Sigmoid colon (tissue), 4 donors: ENCODE measurements around the gene LST1.

Experiments used
- EP300 ChIP-seq, 4 donors: sonication (generic); formaldehyde crosslinking; IDR thresholded peaks; one replicate each; pipeline ENCODE4 v1.6.1; 2017; ENCODE audit warnings: antibody characterized with exemption in 4 of 4
- POLR2A ChIP-seq, 2 donors: fragments of 450-650 bp; IDR thresholded peaks; one replicate each; pipeline ENCODE4 v1.6.1; 2016; ENCODE audit warnings: antibody characterized with exemption in 2 of 2, mild to moderate bottlenecking in 2 of 2, moderate library complexity in 2 of 2
- TF ChIP-seq, protein P1 (sequence below), 4 experiments: fragments of 450-650 bp in 3 of 4; fragments of 200-600 bp in 1 of 4; IDR thresholded peaks; one replicate each; pipeline ENCODE4 v1.5.1; 2016 to 2019; ENCODE audit warnings: antibody characterized with exemption in 4 of 4, mild to moderate bottlenecking in 3 of 4, moderate library complexity in 2 of 4

DNA sequence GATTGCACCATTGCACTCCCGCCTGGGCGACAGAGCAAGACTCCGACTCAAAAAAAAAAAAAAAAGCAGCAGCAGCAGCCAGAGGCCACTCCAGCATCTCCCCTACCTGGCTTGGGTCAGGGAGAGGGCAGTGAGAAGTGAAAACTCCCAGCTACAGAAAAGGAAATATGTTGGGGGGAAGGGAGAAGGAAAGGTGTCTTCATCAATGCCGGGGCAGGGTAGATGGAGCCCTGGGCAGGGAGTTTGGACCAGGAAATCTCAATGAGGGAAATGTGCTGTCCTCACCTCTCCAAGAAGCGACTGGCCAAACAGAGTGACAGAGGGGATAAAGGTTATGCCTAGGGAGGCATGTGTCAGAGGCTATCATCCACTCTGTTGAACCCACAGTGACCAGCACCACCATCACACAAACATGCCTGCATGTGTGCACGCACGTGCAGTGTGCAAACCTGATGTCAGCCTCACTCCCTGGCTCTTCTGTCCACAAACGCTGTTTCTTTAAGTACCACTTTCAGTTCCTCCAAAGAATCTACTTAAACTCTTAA lies 28.1 kb downstream of the LST1 start:
- TF ChIP-seq, protein P1, sequence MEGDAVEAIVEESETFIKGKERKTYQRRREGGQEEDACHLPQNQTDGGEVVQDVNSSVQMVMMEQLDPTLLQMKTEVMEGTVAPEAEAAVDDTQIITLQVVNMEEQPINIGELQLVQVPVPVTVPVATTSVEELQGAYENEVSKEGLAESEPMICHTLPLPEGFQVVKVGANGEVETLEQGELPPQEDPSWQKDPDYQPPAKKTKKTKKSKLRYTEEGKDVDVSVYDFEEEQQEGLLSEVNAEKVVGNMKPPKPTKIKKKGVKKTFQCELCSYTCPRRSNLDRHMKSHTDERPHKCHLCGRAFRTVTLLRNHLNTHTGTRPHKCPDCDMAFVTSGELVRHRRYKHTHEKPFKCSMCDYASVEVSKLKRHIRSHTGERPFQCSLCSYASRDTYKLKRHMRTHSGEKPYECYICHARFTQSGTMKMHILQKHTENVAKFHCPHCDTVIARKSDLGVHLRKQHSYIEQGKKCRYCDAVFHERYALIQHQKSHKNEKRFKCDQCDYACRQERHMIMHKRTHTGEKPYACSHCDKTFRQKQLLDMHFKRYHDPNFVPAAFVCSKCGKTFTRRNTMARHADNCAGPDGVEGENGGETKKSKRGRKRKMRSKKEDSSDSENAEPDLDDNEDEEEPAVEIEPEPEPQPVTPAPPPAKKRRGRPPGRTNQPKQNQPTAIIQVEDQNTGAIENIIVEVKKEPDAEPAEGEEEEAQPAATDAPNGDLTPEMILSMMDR (IDR thresholded peaks at IDR 0.05) = no peak
- TF ChIP-seq POLR2A (IDR thresholded peaks at IDR 0.05) (no peak), EP300 (IDR thresholded peaks at IDR 0.05) (no peak)
